Epithelial cell of prostate (primary cell): ENCODE results near the gene HIVEP1.

Source experiments
- DNase-seq: peaks from one replicate; pipeline ENCODE4 v3.0.0-alpha.2; 2011; ENCODE audit warnings: low read depth, low spot score
- H3K27ac ChIP-seq: fragments of 450-650 bp; 2 replicates; pipeline ENCODE4 v1.5.1; 2017; ENCODE audit warnings: mild to moderate bottlenecking

Gene HIVEP1

GRCh38 chr6:12037798-12038197 is 25.7 kb downstream of the HIVEP1 start:
- DNase-seq = no peak
- H3K27ac ChIP-seq = no peak overlapping the region

GRCh38 chr6:12039540-12040459 is 27.7 kb downstream of the HIVEP1 start:
- no peak for DNase-seq
- H3K27ac ChIP-seq = no peak overlapping the region

- no peak overlapping the region for H3K27ac ChIP-seq
- no peak for DNase-seq
These were observed 35.2 kb downstream of the HIVEP1 start for GRCh38 chr6:12047304-12047703.

GRCh38 chr6:12047792-12048432 is 35.8 kb downstream of the HIVEP1 start:
- no peak overlapping the region for H3K27ac ChIP-seq
- DNase-seq = no peak

GRCh38 chr6:12048609-12049008 is 36.5 kb downstream of the HIVEP1 start:
- no peak overlapping the region for H3K27ac ChIP-seq
- DNase-seq = no peak

GRCh38 chr6:12049165-12049564 is 37.1 kb downstream of the HIVEP1 start:
- DNase-seq = no peak

GRCh38 chr6:12051861-12052368 is 39.8 kb downstream of the HIVEP1 start:
- no peak for DNase-seq
- no peak overlapping the region for H3K27ac ChIP-seq

More at GRCh38 chr6:12049165-12049564, 37.1 kb downstream of the HIVEP1 start:
- H3K27ac ChIP-seq = no peak overlapping the region

- DNase-seq = no peak
- H3K27ac ChIP-seq = no peak overlapping the region
These were observed 46.3 kb downstream of the HIVEP1 start for GRCh38 chr6:12058172-12058961.

GRCh38 chr6:12060780-12061609 is 48.9 kb downstream of the HIVEP1 start:
- no peak overlapping the region for H3K27ac ChIP-seq
- no peak for DNase-seq

- no peak overlapping the region for H3K27ac ChIP-seq
- DNase-seq = no peak
These were observed 50.5 kb downstream of the HIVEP1 start for GRCh38 chr6:12062605-12063004.

GRCh38 chr6:12064131-12064530 is 52.0 kb downstream of the HIVEP1 start:
- H3K27ac ChIP-seq = no peak overlapping the region
- no peak for DNase-seq

- no peak for DNase-seq
- H3K27ac ChIP-seq = no peak overlapping the region
These were observed 52.5 kb downstream of the HIVEP1 start for GRCh38 chr6:12064538-12065071.

- no peak overlapping the region for H3K27ac ChIP-seq
- no peak for DNase-seq
These were observed 53.4 kb downstream of the HIVEP1 start for GRCh38 chr6:12065321-12066140.

- no peak overlapping the region for H3K27ac ChIP-seq
- no peak for DNase-seq
These were observed 54.2 kb downstream of the HIVEP1 start for GRCh38 chr6:12066297-12066696.

- peak overlapping the region; percentile 14 for H3K27ac ChIP-seq
- peak; percentile 46 for DNase-seq
These were observed 56.9 kb downstream of the HIVEP1 start for GRCh38 chr6:12068899-12069557.

- DNase-seq = no peak
- no peak overlapping the region for H3K27ac ChIP-seq
These were observed 57.9 kb downstream of the HIVEP1 start for GRCh38 chr6:12069891-12070529.

- no peak for DNase-seq
- H3K27ac ChIP-seq = no peak overlapping the region
These were observed 59.0 kb downstream of the HIVEP1 start for GRCh38 chr6:12071064-12071615.
